Measurements from ENCODE around the gene EIF4A3.

Gene EIF4A3

DNA sequence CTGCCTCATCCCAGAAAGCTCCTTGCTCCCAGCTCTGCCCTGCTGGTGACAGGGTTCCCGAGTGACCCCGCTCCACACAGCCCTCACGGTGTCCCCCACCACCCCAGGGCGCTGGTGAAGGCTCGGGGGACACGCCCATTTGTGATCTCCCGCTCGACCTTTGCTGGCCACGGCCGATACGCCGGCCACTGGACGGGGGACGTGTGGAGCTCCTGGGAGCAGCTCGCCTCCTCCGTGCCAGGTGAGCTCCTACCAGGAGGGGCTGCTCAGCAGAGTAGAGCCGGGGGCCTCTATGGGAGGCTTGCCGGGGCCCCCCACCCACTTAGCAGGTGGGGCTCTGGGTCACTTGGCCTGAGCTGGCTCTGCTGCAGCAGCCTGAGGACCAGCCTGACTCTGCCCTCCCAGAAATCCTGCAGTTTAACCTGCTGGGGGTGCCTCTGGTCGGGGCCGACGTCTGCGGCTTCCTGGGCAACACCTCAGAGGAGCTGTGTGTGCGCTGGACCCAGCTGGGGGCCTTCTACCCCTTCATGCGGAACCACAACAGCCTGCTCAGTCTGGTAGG lies 34.4 kb downstream of the EIF4A3 start:
- H3K4me3 ChIP-seq (ENCODE audit: low read depth, low read length): no peak overlapping the region
- no peaks in the 10 kb centered on the region for H3K36me3 ChIP-seq (ENCODE audit: insufficient read depth, low read length)
- H3K27me3 ChIP-seq (ENCODE audit: insufficient read depth, low read length): no peaks in the 10 kb centered on the region
- no peak overlapping the region for H2AFZ ChIP-seq (ENCODE audit: low read length, unreplicated experiment)
- no peaks in the 10 kb centered on the region for H3K4me1 ChIP-seq (ENCODE audit: control insufficient read depth, insufficient read depth, low read length, unreplicated experiment)
- H3K27ac ChIP-seq (ENCODE audit: low read depth, low read length): no peak overlapping the region
- H3K79me2 ChIP-seq (ENCODE audit: control insufficient read depth, insufficient read depth, low read length, unreplicated experiment): no peaks in the 10 kb centered on the region

DNA sequence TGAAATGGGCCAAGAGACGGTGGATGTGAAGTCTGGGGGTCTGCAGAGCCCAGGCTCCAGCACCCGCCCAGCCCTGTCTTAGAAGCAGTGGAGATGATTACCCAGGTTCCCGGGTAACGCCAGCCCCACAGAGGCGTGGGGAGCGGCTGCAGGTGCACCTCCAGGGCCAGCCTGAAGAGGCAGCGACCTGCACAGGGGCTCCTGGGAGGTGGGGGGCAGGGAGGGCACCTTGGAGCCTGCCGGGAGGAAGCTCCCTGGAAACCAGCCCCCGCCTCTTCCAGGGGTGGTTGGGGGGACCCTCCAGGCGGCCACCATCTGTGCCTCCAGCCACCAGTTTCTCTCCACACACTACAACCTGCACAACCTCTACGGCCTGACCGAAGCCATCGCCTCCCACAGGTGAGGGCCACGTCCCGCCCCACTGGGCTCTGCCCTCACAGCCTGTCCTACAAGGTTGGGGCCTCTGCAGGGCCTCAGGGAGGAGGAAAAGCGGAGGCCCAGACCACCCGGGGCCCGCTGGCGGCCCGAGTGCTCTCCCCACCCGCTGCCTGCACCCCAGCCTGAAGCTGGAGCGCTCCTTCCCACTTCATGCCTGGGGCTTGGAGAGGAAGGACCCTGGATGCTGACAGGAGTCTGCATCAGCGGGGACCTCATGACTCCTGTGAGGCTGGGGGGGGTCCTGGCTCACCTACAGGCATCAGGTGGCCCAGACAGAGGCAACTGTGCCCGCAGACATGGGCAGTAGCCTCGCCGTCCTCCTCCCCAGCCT lies 35.0 kb downstream of the EIF4A3 start:
- Histone ChIP-seq H3K4me3 (ENCODE audit: low read depth, low read length) (no peak overlapping the region), H3K79me2 (ENCODE audit: control insufficient read depth, insufficient read depth, low read length, unreplicated experiment) (no peaks in the 10 kb centered on the region), H3K27me3 (ENCODE audit: insufficient read depth, low read length) (no peaks in the 10 kb centered on the region), H3K27ac (ENCODE audit: low read depth, low read length) (no peak overlapping the region), H2AFZ (ENCODE audit: low read length, unreplicated experiment) (no peak overlapping the region), H3K4me1 (ENCODE audit: control insufficient read depth, insufficient read depth, low read length, unreplicated experiment) (no peaks in the 10 kb centered on the region), H3K36me3 (ENCODE audit: insufficient read depth, low read length) (no peaks in the 10 kb centered on the region)

DNA sequence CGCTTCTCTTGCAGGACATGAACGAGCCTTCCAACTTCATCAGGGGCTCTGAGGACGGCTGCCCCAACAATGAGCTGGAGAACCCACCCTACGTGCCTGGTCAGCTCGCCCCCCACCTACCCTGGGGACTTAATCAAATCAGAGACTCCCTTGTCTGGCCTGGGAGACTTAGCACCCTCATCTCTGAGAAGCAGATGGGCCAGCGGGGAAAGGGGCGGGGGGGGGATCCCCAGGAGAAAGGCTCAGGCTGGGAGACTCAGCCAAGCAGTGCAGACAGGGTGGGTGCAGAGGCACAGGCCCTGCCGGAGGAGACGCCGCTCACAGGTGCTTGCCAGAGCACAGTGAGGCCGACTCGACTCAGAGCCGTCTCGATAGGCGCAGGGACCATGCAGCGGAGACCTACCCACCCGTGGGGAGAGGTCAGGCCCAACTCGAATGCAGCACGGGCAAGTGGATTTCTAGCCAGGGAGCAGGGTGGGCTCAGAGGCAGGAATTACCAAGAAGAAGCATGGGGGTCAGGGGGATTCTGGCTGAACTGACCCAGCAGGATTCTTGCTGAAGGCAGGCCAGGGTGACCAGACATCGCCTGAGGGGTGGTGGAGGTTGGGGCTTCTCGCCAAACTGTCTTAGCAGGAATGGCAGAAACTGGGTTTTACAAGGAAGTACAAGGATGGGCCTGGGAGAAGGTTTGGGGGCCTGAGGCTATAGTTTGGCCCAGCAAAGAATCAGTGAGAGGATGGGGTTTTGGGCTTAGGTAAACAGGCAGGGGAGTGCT lies 35.8 kb downstream of the EIF4A3 start:
- Histone ChIP-seq H3K4me3 (ENCODE audit: low read depth, low read length) (no peak overlapping the region), H3K27ac (ENCODE audit: low read depth, low read length) (no peak overlapping the region), H3K27me3 (ENCODE audit: insufficient read depth, low read length) (no peaks in the 10 kb centered on the region), H3K36me3 (ENCODE audit: insufficient read depth, low read length) (no peaks in the 10 kb centered on the region), H3K79me2 (ENCODE audit: control insufficient read depth, insufficient read depth, low read length, unreplicated experiment) (no peaks in the 10 kb centered on the region), H3K4me1 (ENCODE audit: control insufficient read depth, insufficient read depth, low read length, unreplicated experiment) (no peaks in the 10 kb centered on the region), H2AFZ (ENCODE audit: low read length, unreplicated experiment) (no peak overlapping the region)

DNA sequence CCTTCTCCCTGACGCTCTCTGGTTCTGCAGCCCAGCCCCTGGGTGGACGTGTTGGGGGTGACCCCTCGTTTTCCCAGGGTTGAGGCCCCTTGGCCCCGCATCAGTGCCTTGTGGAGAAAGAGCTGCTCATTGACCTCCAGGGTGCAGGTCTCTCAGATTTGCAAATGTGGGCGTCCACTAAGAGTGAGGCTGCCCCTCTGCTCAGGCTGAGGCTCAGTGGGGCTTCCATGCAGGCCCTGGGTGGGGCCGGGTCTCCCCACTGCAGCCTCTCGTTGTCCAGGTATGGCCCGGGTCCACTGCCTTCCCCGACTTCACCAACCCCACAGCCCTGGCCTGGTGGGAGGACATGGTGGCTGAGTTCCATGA lies 36.5 kb downstream of the EIF4A3 start:
- Histone ChIP-seq H3K36me3 (ENCODE audit: insufficient read depth, low read length) (no peaks in the 10 kb centered on the region), H3K4me3 (ENCODE audit: low read depth, low read length) (no peak overlapping the region), H3K79me2 (ENCODE audit: control insufficient read depth, insufficient read depth, low read length, unreplicated experiment) (no peaks in the 10 kb centered on the region), H2AFZ (ENCODE audit: low read length, unreplicated experiment) (no peak overlapping the region), H3K27me3 (ENCODE audit: insufficient read depth, low read length) (no peaks in the 10 kb centered on the region), H3K4me1 (ENCODE audit: control insufficient read depth, insufficient read depth, low read length, unreplicated experiment) (no peaks in the 10 kb centered on the region), H3K27ac (ENCODE audit: low read depth, low read length) (no peak overlapping the region)

DNA sequence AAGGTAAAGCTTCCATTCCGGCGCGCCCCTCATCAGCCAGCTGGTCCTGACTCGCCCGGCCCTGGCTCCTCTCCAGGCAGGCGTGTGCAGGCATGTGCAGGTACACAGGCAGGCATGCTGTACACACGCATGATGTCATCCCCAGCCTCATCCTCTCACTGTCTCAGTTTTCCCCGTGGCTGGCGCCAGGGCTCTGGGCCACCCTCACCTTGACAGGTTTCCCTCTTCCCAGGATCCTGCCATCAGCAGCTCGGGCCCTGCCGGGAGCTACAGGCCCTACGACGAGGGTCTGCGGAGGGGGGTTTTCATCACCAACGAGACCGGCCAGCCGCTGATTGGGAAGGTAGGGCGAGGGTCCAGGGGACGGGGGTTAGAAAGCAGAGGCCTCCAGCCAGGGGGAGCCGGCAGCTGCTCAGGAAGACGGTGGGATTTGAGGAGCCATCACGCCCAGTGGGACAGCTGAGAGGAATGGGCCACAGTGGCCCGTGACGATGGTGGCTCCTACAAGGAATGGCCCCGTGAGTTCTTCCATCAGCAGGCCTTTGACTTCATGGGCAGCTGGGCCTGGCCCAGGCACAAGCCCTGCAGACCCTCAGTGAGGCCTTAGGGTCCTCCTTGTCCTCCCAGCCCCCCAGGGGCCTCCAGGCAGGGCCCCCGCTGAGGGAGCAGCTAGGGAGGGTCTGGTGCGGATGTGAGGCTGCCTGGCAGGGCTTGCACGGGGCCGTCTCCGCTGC lies 37.0 kb downstream of the EIF4A3 start:
- Histone ChIP-seq H3K36me3 (ENCODE audit: insufficient read depth, low read length) (no peaks in the 10 kb centered on the region), H3K4me1 (ENCODE audit: control insufficient read depth, insufficient read depth, low read length, unreplicated experiment) (no peaks in the 10 kb centered on the region), H3K27me3 (ENCODE audit: insufficient read depth, low read length) (no peaks in the 10 kb centered on the region), H3K27ac (ENCODE audit: low read depth, low read length) (no peak overlapping the region), H3K4me3 (ENCODE audit: low read depth, low read length) (no peak overlapping the region), H2AFZ (ENCODE audit: low read length, unreplicated experiment) (no peak overlapping the region), H3K79me2 (ENCODE audit: control insufficient read depth, insufficient read depth, low read length, unreplicated experiment) (no peaks in the 10 kb centered on the region)

DNA sequence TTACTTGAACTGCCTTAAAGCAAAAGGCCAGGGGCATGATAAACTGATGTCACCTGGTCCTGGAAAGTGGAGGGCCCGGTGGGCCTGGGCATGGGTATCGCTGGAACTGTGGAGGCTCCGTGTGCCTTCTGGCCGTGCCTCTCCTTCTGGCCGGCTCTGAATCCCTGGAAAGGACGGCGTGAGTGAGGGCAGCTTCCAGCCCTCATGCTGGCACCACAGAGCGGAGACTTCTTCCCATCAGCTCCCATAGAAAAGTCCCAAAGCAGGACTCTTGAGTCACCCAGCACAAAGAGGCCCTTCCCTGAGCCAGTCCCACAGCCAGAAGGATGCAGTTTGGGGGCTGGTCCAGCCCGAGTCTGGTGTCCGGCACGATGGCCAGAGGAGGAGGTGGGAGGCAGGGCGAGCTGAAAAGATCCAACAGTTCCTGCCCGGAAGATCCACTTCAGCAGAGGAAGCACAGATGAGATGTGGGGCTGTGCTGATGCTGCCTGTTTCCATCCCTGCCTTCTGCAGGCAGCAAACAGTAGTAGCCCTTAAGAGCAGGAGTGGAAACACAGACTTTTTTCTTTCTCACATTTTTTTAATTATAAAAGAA lies 37.8 kb downstream of the EIF4A3 start:
- Histone ChIP-seq H3K27ac (ENCODE audit: low read depth, low read length) (no peak overlapping the region), H3K36me3 (ENCODE audit: insufficient read depth, low read length) (no peaks in the 10 kb centered on the region), H2AFZ (ENCODE audit: low read length, unreplicated experiment) (no peak overlapping the region), H3K27me3 (ENCODE audit: insufficient read depth, low read length) (no peaks in the 10 kb centered on the region), H3K4me3 (ENCODE audit: low read depth, low read length) (no peak overlapping the region), H3K79me2 (ENCODE audit: control insufficient read depth, insufficient read depth, low read length, unreplicated experiment) (no peaks in the 10 kb centered on the region), H3K4me1 (ENCODE audit: control insufficient read depth, insufficient read depth, low read length, unreplicated experiment) (no peaks in the 10 kb centered on the region)

DNA sequence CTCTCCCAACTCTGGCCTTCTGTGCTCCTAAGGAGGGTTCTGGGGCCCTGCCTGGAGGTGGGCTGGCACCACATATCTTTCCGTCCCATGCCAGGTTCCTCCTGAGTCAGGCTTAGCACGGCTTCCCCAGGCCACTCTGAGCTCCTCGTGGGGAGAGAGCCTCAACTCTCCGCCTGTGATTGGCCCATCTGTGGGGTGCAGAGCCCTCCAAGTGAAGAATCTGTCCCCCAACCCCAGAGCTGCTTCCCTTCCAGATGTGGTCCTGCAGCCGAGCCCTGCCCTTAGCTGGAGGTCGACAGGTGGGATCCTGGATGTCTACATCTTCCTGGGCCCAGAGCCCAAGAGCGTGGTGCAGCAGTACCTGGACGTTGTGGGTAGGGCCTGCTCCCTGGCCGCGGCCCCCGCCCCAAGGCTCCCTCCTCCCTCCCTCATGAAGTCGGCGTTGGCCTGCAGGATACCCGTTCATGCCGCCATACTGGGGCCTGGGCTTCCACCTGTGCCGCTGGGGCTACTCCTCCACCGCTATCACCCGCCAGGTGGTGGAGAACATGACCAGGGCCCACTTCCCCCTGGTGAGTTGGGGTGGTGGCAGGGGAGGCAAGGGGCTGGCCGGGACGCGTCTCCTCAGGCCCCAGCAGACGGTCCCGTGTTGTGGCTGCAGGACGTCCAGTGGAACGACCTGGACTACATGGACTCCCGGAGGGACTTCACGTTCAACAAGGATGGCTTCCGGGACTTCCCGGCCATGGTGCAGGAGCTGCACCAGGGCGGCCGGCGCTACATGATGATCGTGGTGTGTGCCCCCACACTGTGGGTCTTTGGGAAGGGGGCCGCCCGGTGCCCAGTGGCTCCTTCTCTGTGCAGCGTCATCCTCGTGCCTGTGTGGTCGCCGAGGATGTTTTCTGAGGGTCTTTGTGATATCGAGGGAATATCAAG lies 38.6 kb downstream of the EIF4A3 start:
- no peak overlapping the region for H3K4me3 ChIP-seq (ENCODE audit: low read depth, low read length)
- H2AFZ ChIP-seq (ENCODE audit: low read length, unreplicated experiment): no peak overlapping the region
- H3K79me2 ChIP-seq (ENCODE audit: control insufficient read depth, insufficient read depth, low read length, unreplicated experiment): no peaks in the 10 kb centered on the region
- H3K4me1 ChIP-seq (ENCODE audit: control insufficient read depth, insufficient read depth, low read length, unreplicated experiment): no peaks in the 10 kb centered on the region
- no peaks in the 10 kb centered on the region for H3K36me3 ChIP-seq (ENCODE audit: insufficient read depth, low read length)
- no peak overlapping the region for H3K27ac ChIP-seq (ENCODE audit: low read depth, low read length)
- no peaks in the 10 kb centered on the region for H3K27me3 ChIP-seq (ENCODE audit: insufficient read depth, low read length)

DNA sequence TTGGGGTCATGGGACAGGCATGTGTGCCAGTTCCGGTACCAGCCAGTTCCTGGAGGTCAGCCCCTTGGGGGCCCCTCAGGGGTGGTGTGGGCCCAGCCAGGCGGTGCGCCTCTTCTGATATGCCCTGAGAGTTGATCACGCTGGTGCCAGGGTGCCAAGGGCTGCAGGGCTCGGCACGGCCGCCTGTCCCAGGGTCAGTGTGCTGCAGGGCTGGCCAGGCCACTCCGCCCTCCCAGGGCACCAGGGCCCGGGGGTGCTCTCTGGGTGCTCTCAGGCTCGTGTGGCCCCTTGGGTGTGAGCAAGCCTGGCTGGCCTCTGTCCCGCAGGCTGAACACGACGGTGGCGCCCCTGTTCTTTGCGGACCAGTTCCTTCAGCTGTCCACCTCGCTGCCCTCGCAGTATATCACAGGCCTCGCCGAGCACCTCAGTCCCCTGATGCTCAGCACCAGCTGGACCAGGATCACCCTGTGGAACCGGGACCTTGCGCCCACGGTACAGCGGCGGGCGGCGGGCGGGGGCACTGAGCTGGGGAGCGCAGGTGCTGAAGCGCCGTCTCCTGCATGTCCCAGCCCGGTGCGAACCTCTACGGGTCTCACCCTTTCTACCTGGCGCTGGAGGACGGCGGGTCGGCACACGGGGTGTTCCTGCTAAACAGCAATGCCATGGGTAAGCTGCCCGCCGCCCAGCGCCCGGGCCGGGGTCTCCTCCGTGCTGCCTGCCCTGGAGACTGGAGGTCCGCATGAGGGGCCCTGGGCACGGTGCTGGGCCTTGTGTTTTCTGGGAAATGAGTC lies 39.5 kb downstream of the EIF4A3 start:
- Histone ChIP-seq H3K79me2 (ENCODE audit: control insufficient read depth, insufficient read depth, low read length, unreplicated experiment) (no peaks in the 10 kb centered on the region), H3K4me3 (ENCODE audit: low read depth, low read length) (no peak overlapping the region), H3K36me3 (ENCODE audit: insufficient read depth, low read length) (no peaks in the 10 kb centered on the region), H3K4me1 (ENCODE audit: control insufficient read depth, insufficient read depth, low read length, unreplicated experiment) (peaks cover 6% of the 10 kb centered on the region), H2AFZ (ENCODE audit: low read length, unreplicated experiment) (no peak overlapping the region), H3K27ac (ENCODE audit: low read depth, low read length) (no peak overlapping the region), H3K27me3 (ENCODE audit: insufficient read depth, low read length) (no peaks in the 10 kb centered on the region)

DNA sequence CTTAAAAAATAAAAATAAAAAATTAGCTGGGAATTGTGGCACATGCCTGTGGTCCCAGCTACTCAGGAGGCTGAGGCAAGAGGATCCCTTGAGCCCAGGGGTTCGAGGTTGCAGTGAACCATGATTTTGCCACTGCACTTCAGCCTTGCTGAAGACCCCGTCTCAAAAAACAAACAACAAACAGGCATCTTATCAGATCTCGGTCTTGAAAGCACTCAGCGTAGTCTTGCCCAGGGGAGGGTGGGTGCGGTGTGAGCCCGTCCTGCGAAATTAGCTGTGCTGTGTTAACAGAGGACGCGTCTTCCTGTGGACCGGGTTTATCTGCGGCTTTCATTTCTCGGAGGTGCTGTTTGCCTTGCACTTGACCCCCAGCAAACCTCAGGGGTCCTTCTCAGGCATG lies 40.2 kb downstream of the EIF4A3 start:
- Histone ChIP-seq H3K79me2 (ENCODE audit: control insufficient read depth, insufficient read depth, low read length, unreplicated experiment) (no peaks in the 10 kb centered on the region), H3K36me3 (ENCODE audit: insufficient read depth, low read length) (no peaks in the 10 kb centered on the region), H3K4me1 (ENCODE audit: control insufficient read depth, insufficient read depth, low read length, unreplicated experiment) (peaks cover 10% of the 10 kb centered on the region), H3K27ac (ENCODE audit: low read depth, low read length) (no peak overlapping the region), H2AFZ (ENCODE audit: low read length, unreplicated experiment) (no peak overlapping the region), H3K4me3 (ENCODE audit: low read depth, low read length) (no peak overlapping the region), H3K27me3 (ENCODE audit: insufficient read depth, low read length) (no peaks in the 10 kb centered on the region)

Measured in ACC112 (cell line).